ENCODE measurements around the gene PFDN2. TPM values are rescaled to one million over a fixed set of nuclear protein-coding genes. Genes with fewer than 3 reads are reported as not detected.

The PFDN2 gene
- total and polyA plus RNA-seq, 11 donors = 38.3 to 234 (median 49.8) TPM

GRCh38 chr1:161113915-161114314, 3.9 kb downstream of the PFDN2 start:
- TF ChIP-seq, protein P1, sequence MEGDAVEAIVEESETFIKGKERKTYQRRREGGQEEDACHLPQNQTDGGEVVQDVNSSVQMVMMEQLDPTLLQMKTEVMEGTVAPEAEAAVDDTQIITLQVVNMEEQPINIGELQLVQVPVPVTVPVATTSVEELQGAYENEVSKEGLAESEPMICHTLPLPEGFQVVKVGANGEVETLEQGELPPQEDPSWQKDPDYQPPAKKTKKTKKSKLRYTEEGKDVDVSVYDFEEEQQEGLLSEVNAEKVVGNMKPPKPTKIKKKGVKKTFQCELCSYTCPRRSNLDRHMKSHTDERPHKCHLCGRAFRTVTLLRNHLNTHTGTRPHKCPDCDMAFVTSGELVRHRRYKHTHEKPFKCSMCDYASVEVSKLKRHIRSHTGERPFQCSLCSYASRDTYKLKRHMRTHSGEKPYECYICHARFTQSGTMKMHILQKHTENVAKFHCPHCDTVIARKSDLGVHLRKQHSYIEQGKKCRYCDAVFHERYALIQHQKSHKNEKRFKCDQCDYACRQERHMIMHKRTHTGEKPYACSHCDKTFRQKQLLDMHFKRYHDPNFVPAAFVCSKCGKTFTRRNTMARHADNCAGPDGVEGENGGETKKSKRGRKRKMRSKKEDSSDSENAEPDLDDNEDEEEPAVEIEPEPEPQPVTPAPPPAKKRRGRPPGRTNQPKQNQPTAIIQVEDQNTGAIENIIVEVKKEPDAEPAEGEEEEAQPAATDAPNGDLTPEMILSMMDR (IDR thresholded peaks at IDR 0.05) = no peak
- TF ChIP-seq POLR2A (IDR thresholded peaks at IDR 0.05) = no peak
- Histone ChIP-seq H3K9me3 (no peaks in the 10 kb centered on the region), H3K27ac (no peak overlapping the region), H3K27me3 (no peaks in the 10 kb centered on the region), H3K4me1 (peaks cover 1 to 67% (median 40%) of the 10 kb centered on the region in 12 donors), H3K36me3 (peaks cover 0 to 30% (median 9%) of the 10 kb centered on the region in 9 donors), H3K4me3 (no peak overlapping the region)
- 75 to 83% (median 81%) methylated on average over 1 of the region's 1 CpG for WGBS, 4 donors
- intact Hi-C loops (cut with DNase I) = no loop called here
- DNase-seq = no peak
- no peak for ATAC-seq

GRCh38 chr1:161111527-161111926, 6.3 kb downstream of the PFDN2 start:
- H3K4me3 ChIP-seq = no peak overlapping the region
- 76 to 84% (median 83%) methylated on average over 2 of the region's 2 CpGs for WGBS, 4 donors

DNA sequence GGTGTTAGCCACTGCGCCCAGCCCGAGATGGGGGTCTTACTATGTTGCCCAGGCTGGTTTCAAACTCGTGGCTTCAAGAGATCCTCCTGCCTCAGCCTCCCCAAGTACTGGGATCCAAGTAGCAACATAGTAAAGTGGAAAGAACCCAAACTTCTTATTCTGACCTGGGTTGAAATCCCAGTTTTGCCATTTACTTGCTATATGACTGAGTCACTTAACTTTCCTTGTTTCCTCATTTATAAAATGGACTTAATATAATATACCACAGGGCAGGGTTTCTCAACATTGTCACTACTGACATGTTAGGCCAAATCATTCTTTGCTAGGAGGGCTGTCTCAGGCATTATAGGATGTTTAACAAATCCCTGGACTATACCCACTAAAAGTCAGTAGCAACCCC, 6.7 kb downstream of the PFDN2 start:
- Histone ChIP-seq H3K4me1 (peaks cover 0 to 49% (median 25%) of the 10 kb centered on the region in 12 donors), H3K36me3 (peaks cover 0 to 32% (median 9%) of the 10 kb centered on the region in 9 donors), H3K4me3 (no peak overlapping the region), H3K27me3 (no peaks in the 10 kb centered on the region), H3K9me3 (no peaks in the 10 kb centered on the region), H3K27ac (no peak overlapping the region)
- no peak for DNase-seq
- 90 to 99% (median 93%) methylated on average over 3 of the region's 3 CpGs for WGBS, 4 donors
- intact Hi-C loops (cut with DNase I) = no loop called here
- TF ChIP-seq, protein P1 (IDR thresholded peaks at IDR 0.05) = no peak
- no peak for TF ChIP-seq POLR2A (IDR thresholded peaks at IDR 0.05)
- no peak for ATAC-seq

More at GRCh38 chr1:161111527-161111926, 6.3 kb downstream of the PFDN2 start:
- Histone ChIP-seq H3K27ac (peak overlapping the region in 1 of 12 donors; percentile 53), H3K27me3 (no peaks in the 10 kb centered on the region), H3K4me1 (peaks cover 0 to 53% (median 29%) of the 10 kb centered on the region in 12 donors), H3K36me3 (peaks cover 0 to 32% (median 9%) of the 10 kb centered on the region in 9 donors), H3K9me3 (no peaks in the 10 kb centered on the region)
- TF ChIP-seq, protein P1 (IDR thresholded peaks at IDR 0.05) = no peak
- TF ChIP-seq POLR2A (IDR thresholded peaks at IDR 0.05) = no peak
- no peak for ATAC-seq
- DNase-seq = no peak
- intact Hi-C loops (cut with DNase I) = no loop called here

DNA sequence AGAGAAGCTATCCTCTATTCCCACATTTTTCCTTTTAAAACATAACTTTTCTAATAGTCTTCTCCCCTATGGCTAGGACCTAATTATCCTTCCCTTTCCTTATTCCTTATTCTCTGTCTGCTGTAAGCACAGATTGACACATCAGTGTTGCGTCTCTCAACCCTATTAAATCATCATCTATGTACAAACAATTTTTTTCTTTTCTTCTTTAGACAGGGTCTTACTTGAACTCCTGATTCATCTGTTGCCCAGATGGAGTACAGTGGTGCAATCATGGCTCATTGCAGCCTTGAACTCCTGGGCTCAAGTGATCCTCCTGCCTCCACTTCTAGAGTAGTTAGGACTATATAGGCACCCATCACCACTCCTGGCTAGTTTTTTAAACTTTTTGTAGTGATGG, 11.4 kb downstream of the PFDN2 start:
- TF ChIP-seq, protein P1 (IDR thresholded peaks at IDR 0.05) = no peak
- no peak for TF ChIP-seq POLR2A (IDR thresholded peaks at IDR 0.05)
- Histone ChIP-seq H3K4me1 (peaks cover 0 to 5% (median 0%) of the 10 kb centered on the region in 12 donors), H3K27me3 (no peaks in the 10 kb centered on the region), H3K27ac (no peak overlapping the region), H3K9me3 (no peaks in the 10 kb centered on the region), H3K4me3 (no peak overlapping the region), H3K36me3 (peaks cover 0 to 36% (median 20%) of the 10 kb centered on the region in 9 donors)
- WGBS, 4 donors = 96 to 100% (median 97%) methylated on average over 1 of the region's 1 CpG
- ATAC-seq (no peak), DNase-seq (no peak)
- intact Hi-C loops (cut with DNase I) = no loop called here

Data from heart left ventricle (tissue), 16 donors.